Kidney epithelial cell (primary cell): ENCODE results near the gene FANCE. TPM values are rescaled to one million over a fixed set of nuclear protein-coding genes. Genes with fewer than 3 reads are reported as not detected.
"Not testable (repeated sequence)": the region's sequence is repeated elsewhere in the genome, so short reads cannot be mapped to it uniquely, and the experiment has no call there.

Source experiments
- DNase-seq: peaks from one replicate; pipeline ENCODE4 v3.0.0-alpha.2; 2010; ENCODE audit warnings: low read depth
- H3K27me3 ChIP-seq: 2 replicates; pipeline ENCODE4 v1.6.0; 2011; ENCODE audit warnings: low read length; ENCODE audit not compliant: control insufficient read depth, insufficient read depth
- H3K36me3 ChIP-seq: 2 replicates; pipeline ENCODE4 v1.5.1; 2011; ENCODE audit warnings: low read length; ENCODE audit not compliant: control insufficient read depth, insufficient read depth
- H3K4me3 ChIP-seq: 2 replicates; pipeline ENCODE4 v1.5.1; 2011; ENCODE audit warnings: low read depth, mild to moderate bottlenecking, control low read depth, low read length
- total RNA-seq: library from RNA; depleted of rRNA; stranded (reverse); fragments of >200 nt; gene quantifications from 2 replicates; pipeline ENCODE4 v1.2.3, GENCODE V29; 2015
- TF ChIP-seq, protein P1 (sequence below): IDR thresholded peaks from 2 replicates; pipeline ENCODE4 v1.5.1; 2011; ENCODE audit warnings: mild to moderate bottlenecking, moderate library complexity, low read length, control low read depth, inconsistent platforms; ENCODE audit not compliant: insufficient read depth, poor library complexity, severe bottlenecking

FANCE gene
- total RNA-seq, 1 donor from 2014 or later = 5.8 TPM

DNA sequence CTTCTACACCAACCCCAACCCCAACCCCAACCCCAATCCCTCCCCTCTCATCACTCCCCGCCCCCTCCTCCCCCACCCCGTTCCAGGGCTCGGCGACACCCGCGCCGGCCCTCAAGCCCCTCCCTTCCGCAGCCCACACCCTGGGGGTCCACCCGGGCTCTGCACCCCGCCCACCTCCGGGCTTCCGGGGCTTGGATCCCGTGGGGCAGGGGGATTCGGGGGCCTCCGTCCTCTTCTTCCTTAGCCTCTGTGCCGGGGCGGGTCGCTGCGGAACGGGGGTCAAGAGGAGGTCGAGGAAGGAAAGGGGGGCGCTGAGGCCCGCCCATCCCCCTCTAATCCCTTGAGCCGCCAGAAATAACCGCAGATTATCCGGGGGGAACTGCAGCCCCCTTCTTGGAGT lies 59.9 kb downstream of the FANCE start:
- TF ChIP-seq, protein P1, sequence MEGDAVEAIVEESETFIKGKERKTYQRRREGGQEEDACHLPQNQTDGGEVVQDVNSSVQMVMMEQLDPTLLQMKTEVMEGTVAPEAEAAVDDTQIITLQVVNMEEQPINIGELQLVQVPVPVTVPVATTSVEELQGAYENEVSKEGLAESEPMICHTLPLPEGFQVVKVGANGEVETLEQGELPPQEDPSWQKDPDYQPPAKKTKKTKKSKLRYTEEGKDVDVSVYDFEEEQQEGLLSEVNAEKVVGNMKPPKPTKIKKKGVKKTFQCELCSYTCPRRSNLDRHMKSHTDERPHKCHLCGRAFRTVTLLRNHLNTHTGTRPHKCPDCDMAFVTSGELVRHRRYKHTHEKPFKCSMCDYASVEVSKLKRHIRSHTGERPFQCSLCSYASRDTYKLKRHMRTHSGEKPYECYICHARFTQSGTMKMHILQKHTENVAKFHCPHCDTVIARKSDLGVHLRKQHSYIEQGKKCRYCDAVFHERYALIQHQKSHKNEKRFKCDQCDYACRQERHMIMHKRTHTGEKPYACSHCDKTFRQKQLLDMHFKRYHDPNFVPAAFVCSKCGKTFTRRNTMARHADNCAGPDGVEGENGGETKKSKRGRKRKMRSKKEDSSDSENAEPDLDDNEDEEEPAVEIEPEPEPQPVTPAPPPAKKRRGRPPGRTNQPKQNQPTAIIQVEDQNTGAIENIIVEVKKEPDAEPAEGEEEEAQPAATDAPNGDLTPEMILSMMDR = no peak
- Histone ChIP-seq H3K27me3 (peaks cover 33% of the 10 kb centered on the region), H3K4me3 (no peak overlapping the region), H3K36me3 (no peaks in the 10 kb centered on the region)
- DNase-seq = no peak

DNA sequence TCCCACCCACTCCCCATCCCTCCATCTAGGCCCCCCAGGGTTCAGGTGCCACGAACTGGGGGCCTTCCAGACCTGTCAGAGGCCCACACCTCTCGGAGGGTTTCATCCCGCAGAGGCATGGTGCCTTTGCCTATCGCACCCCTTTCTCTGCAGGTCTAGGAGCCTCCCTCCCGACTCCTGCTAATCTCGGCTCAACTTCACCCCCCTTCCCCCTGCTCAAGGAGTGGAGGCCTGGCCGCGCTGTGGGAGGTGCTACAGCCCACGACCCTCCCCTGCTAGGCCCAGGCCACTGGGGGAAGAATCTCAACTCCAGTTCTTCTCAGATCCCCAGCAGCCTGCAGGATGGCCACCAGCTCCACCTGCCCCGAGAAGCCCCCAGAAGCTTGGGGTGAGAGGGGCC lies 60.6 kb downstream of the FANCE start, which contains the start of gene TULP1:
TSS of gene TULP1 (minus strand) at position 157 of the 400 bp plus-strand sequence. CDS start at position 119, 38 bp downstream.
- peaks cover 33% of the 10 kb centered on the region for H3K27me3 ChIP-seq
- no peak for DNase-seq
- TF ChIP-seq, protein P1 = no peak
- no peaks in the 10 kb centered on the region for H3K36me3 ChIP-seq
- H3K4me3 ChIP-seq = no peak within 1 kb of the TSS

DNA sequence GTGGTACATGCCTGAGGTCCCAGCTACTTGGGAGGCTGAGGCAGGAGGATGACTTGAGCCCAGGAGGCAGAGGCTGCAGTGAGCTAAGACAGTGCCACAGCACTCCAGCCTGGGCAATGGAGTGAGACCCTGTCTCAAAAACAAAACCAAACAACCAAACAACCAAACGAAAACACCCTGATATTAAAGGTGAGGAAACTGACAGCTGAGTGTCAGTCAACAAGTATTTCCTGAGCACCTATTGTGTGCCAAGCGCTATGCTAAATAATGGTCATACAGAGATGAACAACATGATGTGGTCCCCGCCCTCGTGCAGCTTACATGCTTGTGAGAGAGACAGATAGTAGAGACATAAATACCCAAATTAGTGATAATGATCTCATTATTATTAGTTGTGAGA lies 62.4 kb downstream of the FANCE start:
- no peak for DNase-seq
- H3K36me3 ChIP-seq = no peaks in the 10 kb centered on the region
- H3K4me3 ChIP-seq = no peak overlapping the region
- peaks cover 24% of the 10 kb centered on the region for H3K27me3 ChIP-seq
- TF ChIP-seq, protein P1 = no peak

DNA sequence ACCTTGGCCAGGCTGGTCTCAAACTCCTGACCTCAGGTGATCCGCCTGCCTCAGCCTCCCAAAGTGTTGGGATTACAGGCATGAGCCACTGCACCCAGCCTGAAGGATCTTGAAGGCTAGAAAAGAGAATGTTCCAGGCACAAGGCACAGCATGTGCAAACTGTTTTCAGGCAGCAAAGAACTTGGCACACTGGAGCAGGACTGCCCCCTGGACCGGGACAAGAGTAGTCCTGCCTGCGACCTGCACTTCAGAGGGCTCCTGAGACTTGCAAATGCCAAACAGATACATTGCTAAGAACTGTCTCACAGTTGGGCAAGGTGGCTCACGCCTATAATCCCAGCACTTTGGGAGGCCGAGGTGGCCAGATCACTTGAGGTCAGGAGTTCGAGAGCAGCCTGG lies 63.8 kb downstream of the FANCE start:
- H3K4me3 ChIP-seq, DNase-seq, H3K36me3 ChIP-seq: not testable (repeated sequence)
- peaks cover 16% of the 10 kb centered on the region for H3K27me3 ChIP-seq

Other genes with a start within 250 kb of the FANCE start
- gene SCUBE3, start 238.4 kb upstream of the FANCE start, total RNA-seq = 1.4 and 1.8 TPM in 2 replicates
- gene ZNF76, start 192.6 kb upstream of the FANCE start, total RNA-seq = 21.2 and 23.6 TPM in 2 replicates
- 3.2 and 3.6 TPM in 2 replicates for gene DEF6, start 154.5 kb upstream of the FANCE start, total RNA-seq
- gene PPARD, start 109.8 kb upstream of the FANCE start, total RNA-seq = 13.5 and 15.0 TPM in 2 replicates
- gene RPL10A, start 16.1 kb downstream of the FANCE start, total RNA-seq = 1,851 and 1,876 TPM in 2 replicates
- gene TEAD3, start 44.7 kb downstream of the FANCE start, total RNA-seq = 18.1 and 23.8 TPM in 2 replicates
- not detected in 2 replicates for gene TULP1, start 60.6 kb downstream of the FANCE start, total RNA-seq
- 9.7 and 10.4 TPM in 2 replicates for gene FKBP5, start 236.6 kb downstream of the FANCE start, total RNA-seq